ENCODE results near the gene FBXO10.
"Not testable (repeated sequence)": the region's sequence is repeated elsewhere in the genome, so short reads cannot be mapped to it uniquely, and the experiment has no call there.

FBXO10 gene

GRCh38 chr9:37477443-37477842 is 98.7 kb downstream of the FBXO10 start:
- not testable (repeated sequence) for DNase-seq (ENCODE audit: low spot score)

- DNase-seq (ENCODE audit: low spot score), result no peak
Observed at GRCh38 chr9:37476930-37477329, 99.2 kb downstream of the FBXO10 start.

GRCh38 chr9:37474438-37474837 is 101.7 kb downstream of the FBXO10 start:
- no peak for DNase-seq (ENCODE audit: low spot score)

- DNase-seq (ENCODE audit: low spot score), result not testable (repeated sequence)
Observed at GRCh38 chr9:37473982-37474381, 102.2 kb downstream of the FBXO10 start.

- DNase-seq (ENCODE audit: low spot score), result peak; percentile 74
Observed at GRCh38 chr9:37471942-37472684, 104.1 kb downstream of the FBXO10 start.

DNA sequence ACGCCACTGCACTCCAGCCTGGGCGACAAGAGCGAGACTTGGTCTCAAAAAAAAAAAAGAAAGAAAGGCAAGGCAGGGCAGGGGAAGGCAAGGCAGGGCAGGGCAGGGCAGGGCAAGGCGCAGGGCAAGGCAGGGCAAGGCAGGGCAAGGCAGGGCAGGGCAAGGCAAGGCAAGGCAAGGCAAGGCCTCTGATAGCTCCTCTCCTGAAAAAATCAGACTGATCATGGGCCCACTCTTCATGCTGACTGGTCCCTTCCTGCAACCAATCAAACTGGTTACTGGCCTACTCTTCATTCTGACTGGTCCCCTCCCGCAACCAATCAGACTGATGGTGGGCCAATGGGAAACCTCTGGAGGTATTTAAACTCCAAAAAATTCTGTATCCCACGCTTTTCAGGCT is 107.6 kb downstream of the FBXO10 start:
- DNase-seq (ENCODE audit: low spot score), result no peak

DNA sequence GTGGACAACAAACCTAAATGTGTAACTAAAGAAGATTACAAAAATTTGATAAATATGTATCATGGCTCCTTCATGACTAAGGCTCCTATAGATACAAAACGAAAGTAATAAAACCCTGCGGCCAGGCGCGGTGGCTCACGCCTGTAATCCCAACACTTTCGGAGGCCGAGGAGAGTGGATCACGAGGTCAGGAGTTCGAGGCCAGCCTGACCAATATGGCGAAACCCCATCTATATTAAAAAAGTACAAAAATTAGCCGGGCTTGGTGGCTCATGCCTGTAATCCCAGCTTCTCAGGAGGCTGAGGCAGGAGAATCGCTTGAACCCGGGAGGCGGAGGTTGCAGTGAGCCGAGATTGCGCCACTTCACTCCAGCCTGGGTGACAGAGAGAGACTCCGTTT is 108.7 kb downstream of the FBXO10 start:
- DNase-seq (ENCODE audit: low spot score), result not testable (repeated sequence)

DNA sequence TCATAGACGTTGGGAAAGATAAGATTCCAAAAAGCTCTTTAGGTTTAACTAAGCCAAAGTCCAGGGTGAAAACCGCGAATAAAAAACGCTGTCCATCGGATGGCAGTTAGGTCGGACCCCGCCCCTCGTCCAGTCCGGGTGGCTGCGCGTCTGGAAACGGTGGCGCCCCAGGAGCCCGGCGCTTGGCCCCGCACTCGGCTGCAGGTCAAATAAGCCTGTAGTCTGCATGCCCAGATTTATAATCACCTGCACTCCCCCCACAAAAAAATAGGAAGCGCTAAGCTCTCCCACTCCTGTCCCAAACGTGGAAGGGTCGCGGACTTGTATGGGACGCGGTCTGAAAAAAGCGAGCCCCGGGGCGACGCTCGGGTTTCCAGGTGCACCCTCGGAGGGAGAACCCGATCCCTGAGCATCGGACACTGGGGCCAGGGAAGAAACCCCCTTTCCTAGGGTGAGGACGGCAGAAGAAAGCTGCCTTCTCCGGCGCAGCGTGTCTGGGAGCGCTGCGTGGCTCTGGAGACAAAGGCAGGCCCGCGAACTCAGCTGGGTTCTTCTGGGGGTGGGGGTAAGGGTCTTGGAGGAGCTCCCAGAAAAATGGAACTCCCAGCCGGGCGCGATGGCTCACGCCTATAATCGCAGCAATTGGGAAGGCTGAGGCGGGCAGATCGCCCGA is 110.0 kb downstream of the FBXO10 start:
- DNase-seq (ENCODE audit: low spot score), result peak; percentile 75

- DNase-seq (ENCODE audit: low spot score), result peak; percentile 97
Observed at GRCh38 chr9:37465249-37466036, 110.7 kb downstream of the FBXO10 start, which contains the start of gene ZBTB5. Gene ZBTB5, minus strand, starts transcription at chr9:37465450. Its CDS starts 22,899 bp downstream, at chr9:37442551.

DNA sequence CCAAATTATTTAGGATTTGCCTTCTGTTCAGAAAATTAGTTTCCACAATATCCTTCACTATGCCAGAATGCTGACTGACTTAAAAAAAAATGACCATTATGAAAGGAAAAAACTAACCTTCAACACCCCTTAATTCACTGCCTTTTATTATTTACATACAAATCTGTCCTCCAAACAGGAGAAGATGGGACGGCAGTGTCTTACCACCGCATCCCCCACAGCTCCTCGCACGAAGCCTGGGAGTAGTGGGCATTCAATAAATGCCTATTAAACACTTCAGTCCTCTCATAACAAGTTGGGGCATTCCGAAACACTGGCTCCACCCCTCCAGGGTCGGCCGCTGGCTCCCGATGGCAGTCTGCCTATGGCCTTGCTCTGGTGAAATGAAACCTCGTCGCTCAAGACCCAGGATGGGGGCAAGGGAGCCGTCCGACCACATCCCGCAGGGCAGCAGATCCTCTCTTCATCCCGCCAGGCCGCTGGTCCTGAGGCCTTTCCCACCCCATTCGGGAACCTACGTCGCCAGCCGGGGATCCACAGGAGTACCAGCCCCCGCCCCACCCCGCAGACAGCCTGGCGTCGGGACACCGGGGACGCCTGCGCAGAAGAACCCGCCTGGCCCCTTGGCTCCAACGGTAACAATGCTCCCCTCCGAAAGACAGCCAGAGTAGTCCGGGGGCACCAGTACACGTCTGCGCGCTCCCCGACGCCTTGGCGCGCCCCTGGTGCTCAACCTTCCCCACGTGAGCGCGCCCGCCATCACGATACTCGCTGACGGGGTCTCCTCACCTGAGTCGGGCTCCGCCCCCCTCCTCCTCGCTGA is 111.5 kb downstream of the FBXO10 start:
- DNase-seq (ENCODE audit: low spot score), result peak; percentile 81

DNA sequence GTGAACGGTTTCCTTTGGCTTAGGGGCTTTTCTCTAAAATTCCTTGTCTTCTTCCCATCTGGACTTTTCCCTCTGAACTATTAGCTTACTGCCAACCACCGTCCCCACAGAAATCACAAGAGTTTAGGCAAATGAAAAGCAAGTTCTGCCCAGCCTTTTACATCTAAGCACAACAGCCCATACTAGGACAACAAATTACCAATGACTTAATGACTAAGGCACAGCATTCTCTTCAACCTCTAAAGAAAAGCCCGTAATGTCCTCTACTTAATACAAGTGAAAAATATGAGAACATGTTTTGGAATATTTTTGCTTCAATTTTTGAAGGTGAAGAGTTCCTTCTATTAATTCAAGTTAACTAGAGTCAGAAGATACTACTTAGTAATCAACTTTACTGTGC is 112.2 kb downstream of the FBXO10 start:
- no peak for DNase-seq (ENCODE audit: low spot score)

Measured in AG20443 (cell line).